Peyer's patch (tissue), 4 donors: ENCODE results near the gene NIPBL.

Experiments used
- CTCF ChIP-seq, 6 experiments: fragments of 450-650 bp in 4 of 6; fragments of 200-600 bp in 2 of 6; sonication (generic) in 1 of 6; IDR thresholded peaks; one replicate each; pipeline ENCODE4 v1.5.1; 2017 to 2019; ENCODE audit warnings: antibody characterized with exemption in 6 of 6, mild to moderate bottlenecking in 3 of 6, moderate library complexity in 1 of 6
- POLR2A ChIP-seq, 2 donors: fragments of 450-650 bp; IDR thresholded peaks; one replicate each; pipeline ENCODE4 v1.5.1; 2017; ENCODE audit warnings: antibody characterized with exemption in 2 of 2, mild to moderate bottlenecking in 2 of 2, moderate library complexity in 2 of 2

GRCh38 chr5:36950586-36951457, 74.3 kb downstream of the NIPBL start:
- TF ChIP-seq CTCF (IDR thresholded peaks at IDR 0.05) (no peak), POLR2A (IDR thresholded peaks at IDR 0.05) (no peak)
